Measurements from ENCODE around the gene AGBL4.

DNA sequence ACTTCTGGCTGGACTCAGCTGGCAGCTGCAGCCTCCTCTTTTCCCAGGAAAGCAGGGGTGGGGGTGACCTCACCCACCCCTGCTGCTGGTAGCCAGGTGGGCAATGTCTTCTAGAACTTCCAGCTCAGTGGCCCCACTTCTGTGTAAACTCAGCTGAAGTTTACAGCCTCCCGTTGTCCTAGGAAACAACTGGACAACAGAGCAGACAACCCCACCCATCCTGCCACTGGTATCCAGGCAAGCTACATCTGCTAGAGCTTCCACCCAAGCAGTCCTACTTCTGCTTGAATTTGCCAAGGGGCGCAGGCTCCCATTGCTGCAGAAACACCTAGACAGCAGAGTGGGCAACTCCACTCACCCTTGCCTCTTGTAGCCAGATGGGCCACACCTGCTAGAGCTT is 937.4 kb downstream of the AGBL4 start:
- no peak for TF ChIP-seq POLR2A (IDR thresholded peaks at IDR 0.05)
- TF ChIP-seq, protein P1, sequence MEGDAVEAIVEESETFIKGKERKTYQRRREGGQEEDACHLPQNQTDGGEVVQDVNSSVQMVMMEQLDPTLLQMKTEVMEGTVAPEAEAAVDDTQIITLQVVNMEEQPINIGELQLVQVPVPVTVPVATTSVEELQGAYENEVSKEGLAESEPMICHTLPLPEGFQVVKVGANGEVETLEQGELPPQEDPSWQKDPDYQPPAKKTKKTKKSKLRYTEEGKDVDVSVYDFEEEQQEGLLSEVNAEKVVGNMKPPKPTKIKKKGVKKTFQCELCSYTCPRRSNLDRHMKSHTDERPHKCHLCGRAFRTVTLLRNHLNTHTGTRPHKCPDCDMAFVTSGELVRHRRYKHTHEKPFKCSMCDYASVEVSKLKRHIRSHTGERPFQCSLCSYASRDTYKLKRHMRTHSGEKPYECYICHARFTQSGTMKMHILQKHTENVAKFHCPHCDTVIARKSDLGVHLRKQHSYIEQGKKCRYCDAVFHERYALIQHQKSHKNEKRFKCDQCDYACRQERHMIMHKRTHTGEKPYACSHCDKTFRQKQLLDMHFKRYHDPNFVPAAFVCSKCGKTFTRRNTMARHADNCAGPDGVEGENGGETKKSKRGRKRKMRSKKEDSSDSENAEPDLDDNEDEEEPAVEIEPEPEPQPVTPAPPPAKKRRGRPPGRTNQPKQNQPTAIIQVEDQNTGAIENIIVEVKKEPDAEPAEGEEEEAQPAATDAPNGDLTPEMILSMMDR (IDR thresholded peaks at IDR 0.05): no peak

Measured in heart left ventricle (tissue), 13 donors.